GM21825 (cell line): Measurements from ENCODE around the gene ITIH3.

Source experiments
- ATAC-seq: cut with Tn5 transposase; IDR thresholded peaks from one replicate; pipeline ENCODE4 v1.9.1; 2021; ENCODE audit warnings: mild to moderate bottlenecking, moderate library complexity; ENCODE audit not compliant: unreplicated experiment

ITIH3 gene

DNA sequence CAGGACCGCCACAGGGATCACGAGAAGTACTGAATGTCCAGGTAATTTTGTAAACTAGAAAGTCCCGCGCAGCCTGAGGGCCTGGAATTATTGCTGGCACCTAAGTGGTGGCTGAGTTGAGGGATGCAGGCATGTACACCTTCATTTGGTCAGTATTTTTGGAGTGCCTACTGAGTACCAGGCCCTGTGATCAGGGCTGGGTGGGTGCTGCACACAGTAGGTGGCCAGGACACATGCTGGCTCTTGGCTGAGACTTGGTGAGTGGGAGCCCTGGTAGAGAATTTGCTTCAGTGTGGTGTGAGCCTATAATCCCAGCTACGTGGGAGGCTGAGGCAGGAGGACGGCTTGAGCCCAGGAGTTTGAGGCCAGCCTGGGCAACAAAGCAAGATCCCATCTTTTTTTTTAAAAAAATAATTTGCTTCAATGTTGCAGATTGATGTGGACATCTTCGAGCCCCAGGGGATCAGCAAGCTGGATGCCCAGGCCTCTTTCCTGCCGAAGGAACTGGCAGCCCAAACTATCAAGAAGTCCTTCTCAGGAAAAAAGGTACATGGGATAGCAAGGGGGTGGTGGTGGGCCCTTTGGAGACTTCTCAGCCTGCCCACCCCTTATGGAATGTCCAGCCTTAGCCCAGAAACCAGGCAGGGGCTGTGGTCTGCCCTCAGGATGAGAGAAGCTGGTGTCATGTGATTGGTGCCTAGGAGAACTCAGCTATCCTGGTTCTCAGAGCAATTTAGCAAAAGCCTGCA lies 14.6 kb upstream of the ITIH3 start:
- ATAC-seq = no peak

DNA sequence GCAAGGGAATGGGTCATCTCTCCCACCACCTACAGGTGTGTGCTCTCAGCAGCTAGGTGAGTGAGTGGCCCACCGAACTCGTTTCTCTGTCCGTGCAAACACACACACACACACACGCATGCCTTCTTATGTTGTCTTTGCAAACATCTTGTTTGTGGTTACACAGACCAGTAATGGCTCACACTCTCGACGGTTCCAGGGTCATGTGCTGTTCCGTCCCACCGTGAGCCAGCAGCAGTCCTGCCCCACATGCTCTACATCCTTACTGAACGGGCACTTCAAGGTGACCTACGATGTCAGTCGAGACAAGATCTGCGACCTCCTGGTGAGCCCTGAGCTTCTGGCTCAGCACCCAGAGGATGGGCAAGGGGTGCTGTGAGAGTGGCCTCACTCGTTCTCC lies 12.9 kb upstream of the ITIH3 start:
- ATAC-seq = no peak

DNA sequence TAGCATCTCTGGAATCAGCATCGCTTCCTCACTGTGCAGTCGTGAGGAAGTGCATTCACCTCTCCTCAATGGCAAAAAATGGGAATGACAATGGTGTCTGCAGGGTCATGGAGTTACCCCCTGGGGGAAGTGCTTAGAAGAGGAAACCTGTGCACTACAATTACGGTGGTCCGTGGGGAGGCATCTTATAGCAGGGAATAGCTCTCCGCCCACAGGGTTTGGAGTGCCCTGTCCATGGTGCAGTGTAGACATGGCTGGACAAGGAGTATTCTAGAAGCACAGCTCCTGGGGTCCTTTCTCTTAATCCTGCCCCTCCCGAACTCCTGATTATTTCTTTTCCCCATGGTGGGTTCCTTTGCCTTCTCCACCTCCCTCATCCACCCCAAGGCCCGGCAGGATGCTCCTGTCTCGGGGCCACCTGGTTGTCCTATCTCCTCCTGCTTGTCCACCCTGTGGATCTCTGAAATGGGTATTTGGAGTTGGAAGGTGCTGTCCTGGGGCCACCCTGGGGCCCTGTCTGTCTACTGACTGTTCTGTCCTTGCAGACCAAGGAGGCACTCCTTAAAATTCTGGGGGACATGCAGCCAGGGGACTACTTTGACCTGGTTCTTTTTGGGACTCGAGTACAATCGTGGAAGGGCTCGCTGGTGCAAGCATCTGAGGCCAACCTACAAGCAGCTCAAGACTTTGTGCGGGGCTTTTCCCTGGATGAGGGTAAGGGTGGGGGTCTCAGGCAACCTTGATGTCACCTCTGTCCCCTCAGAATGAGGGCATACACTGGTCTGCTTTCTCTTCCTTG lies 12.0 kb upstream of the ITIH3 start:
- ATAC-seq = no peak

- ATAC-seq = no peak
Observed at GRCh38 chr3:52783211-52783555, 11.4 kb upstream of the ITIH3 start.

GRCh38 chr3:52784021-52784621 lies 10.5 kb upstream of the ITIH3 start:
- no peak for ATAC-seq

DNA sequence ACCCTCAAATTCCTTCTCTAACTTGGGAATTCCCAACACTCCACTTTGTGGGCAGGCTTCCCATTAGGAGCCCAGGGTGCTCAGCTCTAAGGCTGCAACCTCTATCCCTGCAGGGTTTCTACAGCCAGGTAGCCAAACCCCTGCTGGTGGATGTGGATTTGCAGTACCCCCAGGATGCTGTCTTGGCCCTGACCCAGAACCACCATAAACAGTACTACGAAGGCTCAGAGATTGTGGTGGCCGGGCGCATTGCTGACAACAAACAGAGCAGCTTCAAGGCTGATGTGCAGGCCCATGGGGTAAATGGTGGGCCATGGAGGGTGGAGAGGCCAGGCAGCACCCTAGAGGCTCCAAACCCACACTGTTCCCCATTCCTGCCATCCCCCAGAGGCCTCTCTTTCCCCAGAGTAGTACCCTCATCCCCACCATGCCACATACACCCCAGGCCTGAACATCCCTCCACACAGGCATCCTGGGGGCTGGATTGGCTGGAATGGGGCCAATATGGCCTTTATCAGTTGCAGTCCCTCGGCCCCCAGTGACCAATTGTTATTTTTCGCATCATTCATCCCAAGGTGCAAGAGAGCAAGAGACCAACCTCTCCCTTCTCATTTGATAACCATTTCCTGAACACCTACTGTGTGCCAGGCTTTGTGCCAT lies 9.5 kb upstream of the ITIH3 start:
- no peak for ATAC-seq

GRCh38 chr3:52786330-52787215 lies 8.0 kb upstream of the ITIH3 start:
- ATAC-seq = no peak

GRCh38 chr3:52787246-52787645 lies 7.3 kb upstream of the ITIH3 start:
- no peak for ATAC-seq

GRCh38 chr3:52787672-52788625 lies 6.6 kb upstream of the ITIH3 start:
- ATAC-seq = no peak

DNA sequence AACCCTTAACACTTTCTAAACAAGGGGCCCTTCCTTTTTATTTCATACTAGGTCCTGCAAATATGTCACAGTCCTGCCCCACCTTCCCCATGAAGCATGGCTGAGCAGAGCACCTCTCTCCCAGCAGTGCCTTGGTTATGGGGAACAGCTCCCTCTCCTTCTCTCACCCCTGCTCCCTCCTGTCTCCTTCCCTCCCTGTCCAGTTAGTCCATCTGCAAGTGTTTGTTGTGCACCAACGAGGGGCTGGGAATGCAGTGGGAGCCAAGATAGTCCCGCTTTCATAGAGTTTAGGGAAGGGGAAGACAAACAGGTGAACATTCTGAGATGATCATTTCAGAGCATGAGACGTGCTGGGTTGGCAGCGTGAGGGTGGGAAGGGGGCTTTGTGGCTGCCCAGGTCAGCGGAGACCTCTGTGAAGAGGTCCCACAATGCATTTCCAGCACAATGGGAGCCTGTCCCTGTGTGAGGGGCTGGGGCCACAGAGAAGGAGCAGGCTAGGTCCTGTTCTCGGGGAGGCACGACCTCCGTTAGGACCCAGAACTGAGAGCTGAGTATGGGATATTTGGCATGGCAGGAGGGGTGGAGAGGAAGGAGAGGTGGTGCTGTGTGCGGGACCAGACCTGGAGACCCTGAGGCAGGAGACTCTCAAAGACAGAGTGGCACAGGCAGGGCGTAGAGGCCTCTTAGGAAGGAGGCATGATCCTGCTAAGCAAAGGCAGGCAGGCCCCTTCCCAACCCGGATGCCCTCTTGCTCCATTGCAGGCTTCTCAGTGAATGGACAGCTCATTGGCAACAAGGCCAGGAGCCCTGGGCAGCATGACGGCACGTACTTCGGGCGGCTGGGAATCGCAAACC lies 5.5 kb upstream of the ITIH3 start:
- ATAC-seq = no peak

- no peak for ATAC-seq
Observed at GRCh38 chr3:52789746-52790040, 4.9 kb upstream of the ITIH3 start.

DNA sequence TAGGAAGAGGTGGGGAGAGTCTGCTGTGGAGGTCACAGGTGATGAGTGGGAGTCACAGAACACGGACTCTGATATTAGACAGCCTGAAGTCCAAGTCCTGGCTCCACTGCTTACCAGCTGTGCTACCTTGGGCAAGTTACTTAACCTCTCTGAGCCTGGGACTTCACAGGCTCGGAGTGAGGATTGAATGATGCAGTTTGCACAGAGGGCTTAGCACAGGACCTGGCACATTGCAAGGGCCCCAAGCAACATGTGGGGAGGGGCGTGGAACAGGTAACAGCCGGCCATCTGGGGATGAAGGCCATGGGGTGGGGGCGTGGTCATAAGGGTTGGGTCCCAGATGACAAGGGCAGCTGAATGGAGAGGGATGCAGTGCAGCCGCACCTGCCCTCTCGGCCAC lies 4.3 kb upstream of the ITIH3 start:
- no peak for ATAC-seq

DNA sequence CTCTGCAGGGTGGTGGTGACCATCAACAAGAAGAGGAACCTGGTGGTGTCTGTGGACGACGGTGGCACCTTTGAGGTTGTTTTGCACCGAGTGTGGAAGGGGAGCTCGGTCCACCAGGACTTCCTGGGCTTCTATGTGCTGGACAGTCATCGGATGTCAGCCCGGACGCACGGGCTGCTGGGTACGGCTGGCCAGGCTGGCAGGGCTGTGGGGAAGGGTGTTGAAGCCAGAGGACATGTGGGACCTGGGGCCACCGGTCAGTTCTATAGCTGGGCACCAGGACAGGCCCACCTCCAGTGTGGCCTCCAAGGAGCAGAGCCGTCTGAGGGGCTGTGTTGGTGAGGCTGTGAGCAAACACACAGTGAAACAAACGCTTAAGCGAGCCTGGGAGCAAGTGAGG lies 3.9 kb upstream of the ITIH3 start:
- no peak for ATAC-seq

GRCh38 chr3:52791366-52791765 lies 3.2 kb upstream of the ITIH3 start:
- no peak for ATAC-seq

- ATAC-seq = no peak
Observed at GRCh38 chr3:52791928-52792327, 2.7 kb upstream of the ITIH3 start.

DNA sequence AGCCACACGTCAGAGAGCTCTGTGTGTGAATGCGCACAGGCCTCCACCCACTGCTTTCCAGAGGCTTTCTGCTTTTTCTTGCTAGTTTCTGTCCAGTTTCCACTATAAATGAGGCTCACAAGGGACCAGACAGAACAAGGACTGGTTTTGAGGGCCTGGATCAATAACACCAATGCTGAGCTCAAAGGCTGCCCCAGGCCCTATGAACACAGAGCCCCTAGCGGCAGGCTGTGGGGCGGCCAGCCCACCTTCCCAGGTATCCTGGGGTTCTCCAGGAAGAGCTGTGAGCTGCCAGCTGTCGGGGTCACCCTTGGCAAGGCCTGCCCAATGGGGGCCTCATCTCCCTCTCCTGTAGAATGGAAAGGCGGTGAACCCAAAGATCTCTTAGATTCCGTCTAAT lies 2.2 kb upstream of the ITIH3 start:
- ATAC-seq = no peak

- ATAC-seq = no peak
Observed at GRCh38 chr3:52792961-52793695, 1.5 kb upstream of the ITIH3 start.
